Progenitor cell of endocrine pancreas (in vitro differentiated cells): ENCODE results near the gene FANCE. TPM values are rescaled to one million over a fixed set of nuclear protein-coding genes. Genes with fewer than 3 reads are reported as not detected.

Experiments
- DNase-seq: peaks from one replicate; pipeline ENCODE4 v3.0.0; 2021; ENCODE audit warnings: low spot score; ENCODE audit not compliant: unreplicated experiment
- H3K27ac Mint-ChIP-seq: 2 replicates; pipeline ENCODE4 v1.8.0; 2021; ENCODE audit warnings: mild to moderate bottlenecking, moderate library complexity, mixed read lengths
- H3K27me3 Mint-ChIP-seq: 2 replicates; pipeline ENCODE4 v1.8.0; 2021; ENCODE audit warnings: mixed read lengths
- H3K36me3 Mint-ChIP-seq: 2 replicates; pipeline ENCODE4 v1.8.0; 2022; ENCODE audit warnings: mixed read lengths; ENCODE audit not compliant: insufficient read depth
- H3K4me1 Mint-ChIP-seq: 2 replicates; pipeline ENCODE4 v1.8.0; 2021; ENCODE audit warnings: low read depth, mixed read lengths
- H3K4me3 Mint-ChIP-seq: 2 replicates; pipeline ENCODE4 v1.8.0; 2021; ENCODE audit warnings: low read depth, mild to moderate bottlenecking, moderate library complexity, mixed read lengths
- H3K9me3 Mint-ChIP-seq: 2 replicates; pipeline ENCODE4 v1.8.0; 2021; ENCODE audit warnings: low read depth, mixed read lengths
- total RNA-seq: library from RNA; stranded (reverse); gene quantifications from 2 replicates; pipeline ENCODE4 v1.2.1, GENCODE V29; 2021
- TF ChIP-seq, protein P1 (sequence below): fragments of 200-600 bp; sonication (generic); IDR thresholded peaks from one replicate; pipeline ENCODE4 v1.5.0; 2021; ENCODE audit warnings: antibody characterized with exemption, mild to moderate bottlenecking; ENCODE audit not compliant: unreplicated experiment

Gene FANCE
- total RNA-seq, 1 donor from 2014 or later = 10.6 TPM

DNA sequence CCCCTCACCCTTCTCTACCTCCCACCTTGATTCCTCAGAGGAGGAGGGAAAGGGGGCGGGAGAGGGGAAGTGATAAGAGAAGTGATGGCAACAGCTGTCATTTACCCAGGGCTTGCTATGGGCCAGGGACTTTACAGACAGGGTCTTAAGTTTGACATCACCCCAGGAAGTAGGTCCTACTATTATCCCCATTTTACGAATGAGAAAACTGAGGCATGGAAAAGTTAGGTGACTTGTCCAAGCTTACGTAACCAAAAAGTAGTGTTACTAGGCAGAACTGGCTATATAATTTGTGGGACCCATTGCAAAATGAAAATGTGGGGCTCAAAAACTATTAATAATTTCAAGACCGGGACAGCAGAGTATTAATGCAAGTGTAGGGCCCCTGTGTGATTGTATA, 10.5 kb upstream of the FANCE start:
- Mint-ChIP-seq H3K36me3 (no peaks in the 10 kb centered on the region), H3K9me3 (no peaks in the 10 kb centered on the region), H3K4me1 (no peaks in the 10 kb centered on the region), H3K27me3 (no peaks in the 10 kb centered on the region), H3K4me3 (no peak overlapping the region), H3K27ac (no peak overlapping the region)
- TF ChIP-seq, protein P1, sequence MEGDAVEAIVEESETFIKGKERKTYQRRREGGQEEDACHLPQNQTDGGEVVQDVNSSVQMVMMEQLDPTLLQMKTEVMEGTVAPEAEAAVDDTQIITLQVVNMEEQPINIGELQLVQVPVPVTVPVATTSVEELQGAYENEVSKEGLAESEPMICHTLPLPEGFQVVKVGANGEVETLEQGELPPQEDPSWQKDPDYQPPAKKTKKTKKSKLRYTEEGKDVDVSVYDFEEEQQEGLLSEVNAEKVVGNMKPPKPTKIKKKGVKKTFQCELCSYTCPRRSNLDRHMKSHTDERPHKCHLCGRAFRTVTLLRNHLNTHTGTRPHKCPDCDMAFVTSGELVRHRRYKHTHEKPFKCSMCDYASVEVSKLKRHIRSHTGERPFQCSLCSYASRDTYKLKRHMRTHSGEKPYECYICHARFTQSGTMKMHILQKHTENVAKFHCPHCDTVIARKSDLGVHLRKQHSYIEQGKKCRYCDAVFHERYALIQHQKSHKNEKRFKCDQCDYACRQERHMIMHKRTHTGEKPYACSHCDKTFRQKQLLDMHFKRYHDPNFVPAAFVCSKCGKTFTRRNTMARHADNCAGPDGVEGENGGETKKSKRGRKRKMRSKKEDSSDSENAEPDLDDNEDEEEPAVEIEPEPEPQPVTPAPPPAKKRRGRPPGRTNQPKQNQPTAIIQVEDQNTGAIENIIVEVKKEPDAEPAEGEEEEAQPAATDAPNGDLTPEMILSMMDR = no peak
- no peak for DNase-seq

DNA sequence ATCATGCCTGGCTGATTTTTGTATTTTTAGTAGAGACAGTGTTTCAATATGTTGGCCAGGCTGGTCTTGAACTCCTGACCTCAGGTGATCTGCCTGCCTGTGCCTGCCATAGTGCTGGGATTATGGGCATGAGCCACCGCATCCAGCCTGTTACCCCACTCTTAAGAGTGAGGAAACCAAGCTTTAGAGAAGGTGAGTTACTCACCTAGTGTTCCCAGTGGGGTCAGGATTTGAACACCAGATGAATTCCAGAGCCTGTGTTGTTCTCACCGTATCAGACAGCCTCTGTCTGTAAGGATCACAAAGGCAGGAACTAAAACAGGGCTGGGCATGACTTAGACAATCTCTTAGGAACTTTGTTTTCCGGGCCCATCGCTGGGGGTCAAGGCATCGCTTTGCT, 9.4 kb upstream of the FANCE start:
- no peaks in the 10 kb centered on the region for H3K36me3 Mint-ChIP-seq
- H3K27ac Mint-ChIP-seq = no peak overlapping the region
- DNase-seq = no peak
- TF ChIP-seq, protein P1 = no peak
- H3K27me3 Mint-ChIP-seq = no peaks in the 10 kb centered on the region
- H3K4me3 Mint-ChIP-seq = no peak overlapping the region
- H3K4me1 Mint-ChIP-seq = no peaks in the 10 kb centered on the region
- no peaks in the 10 kb centered on the region for H3K9me3 Mint-ChIP-seq

DNA sequence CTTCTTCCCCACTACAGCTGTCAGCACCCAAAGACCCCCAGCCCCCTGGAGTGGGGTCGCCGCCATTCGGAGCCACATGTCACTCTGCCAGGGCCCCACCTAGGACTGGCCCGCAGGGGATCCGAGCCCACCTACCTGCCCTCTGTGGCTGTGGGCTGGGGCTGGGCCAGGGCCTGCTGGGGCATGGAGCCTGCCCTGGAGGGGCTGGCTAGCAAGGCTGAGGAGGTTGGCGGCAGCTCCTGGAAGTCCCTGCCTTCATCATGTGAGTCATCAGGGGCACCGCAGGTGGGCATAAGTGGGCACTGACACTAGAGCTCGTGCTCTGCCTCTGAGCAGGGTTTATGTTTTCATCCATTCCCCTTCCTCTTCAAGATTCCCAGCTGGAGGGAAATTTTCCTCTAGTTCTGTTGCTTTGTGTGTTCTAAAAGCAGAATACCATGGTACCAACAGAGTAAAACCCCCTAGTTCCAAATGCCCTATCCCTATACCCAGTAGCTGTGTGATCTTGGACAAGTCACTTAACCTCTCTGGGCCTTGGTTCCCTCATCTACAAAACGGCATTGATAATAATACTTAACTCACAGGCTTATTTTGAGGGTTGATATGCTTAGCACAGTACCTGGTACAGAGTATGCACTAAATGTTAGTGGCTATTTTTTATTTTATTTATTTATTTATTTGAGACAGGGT, 8.7 kb upstream of the FANCE start:
- no peaks in the 10 kb centered on the region for H3K4me1 Mint-ChIP-seq
- no peaks in the 10 kb centered on the region for H3K36me3 Mint-ChIP-seq

DNA sequence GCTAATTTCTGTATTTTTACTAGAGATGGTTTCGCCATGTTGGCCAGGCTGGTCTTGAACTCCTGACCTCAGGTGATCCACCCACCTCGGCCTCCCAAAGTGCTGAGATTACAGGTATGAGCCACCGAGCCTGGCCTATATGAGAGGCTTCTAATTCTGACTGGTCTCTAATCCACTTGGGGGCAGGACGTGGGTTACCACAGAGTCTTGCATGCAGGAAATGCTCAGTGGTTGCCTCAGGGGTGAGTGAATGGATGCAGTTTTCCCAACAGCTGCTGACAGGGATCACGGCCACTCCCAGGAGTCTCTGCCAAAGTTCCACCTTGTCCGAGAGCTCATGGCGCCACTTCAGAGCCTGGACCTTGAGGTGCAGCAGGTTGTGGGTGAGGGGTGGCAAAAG, 6.4 kb upstream of the FANCE start:
- H3K27me3 Mint-ChIP-seq = peaks cover 7% of the 10 kb centered on the region
- no peaks in the 10 kb centered on the region for H3K4me1 Mint-ChIP-seq
- no peak for DNase-seq
- no peak overlapping the region for H3K4me3 Mint-ChIP-seq
- TF ChIP-seq, protein P1 = no peak
- H3K36me3 Mint-ChIP-seq = no peaks in the 10 kb centered on the region
- H3K27ac Mint-ChIP-seq = no peak overlapping the region
- no peaks in the 10 kb centered on the region for H3K9me3 Mint-ChIP-seq

More for the DNA sequence above, 8.7 kb upstream of the FANCE start:
- no peak for DNase-seq
- Mint-ChIP-seq H3K27me3 (no peaks in the 10 kb centered on the region), H3K27ac (no peak overlapping the region), H3K4me3 (no peak overlapping the region), H3K9me3 (no peaks in the 10 kb centered on the region)
- TF ChIP-seq, protein P1 = no peak

DNA sequence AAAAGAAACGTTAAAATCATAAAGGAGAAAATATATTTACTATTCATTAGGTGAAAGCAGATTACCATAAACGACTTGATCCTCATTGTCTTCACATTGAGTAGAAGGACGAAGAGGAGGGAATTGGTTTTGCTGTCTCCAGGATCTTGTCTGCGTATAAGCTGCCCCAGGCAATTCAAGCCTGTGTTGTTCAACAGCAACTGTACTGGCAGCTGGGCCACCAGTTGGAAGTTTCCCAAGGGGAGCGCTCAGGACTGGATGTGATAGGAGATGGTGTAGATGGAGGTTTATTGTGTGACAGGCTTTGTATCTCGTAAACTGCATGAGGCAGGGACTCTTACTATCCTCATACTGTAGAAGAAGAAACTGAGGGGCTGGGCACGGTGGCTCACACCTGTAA, 3.9 kb upstream of the FANCE start:
- no peaks in the 10 kb centered on the region for H3K36me3 Mint-ChIP-seq

More for the DNA sequence above, 3.9 kb upstream of the FANCE start:
- Mint-ChIP-seq H3K9me3 (no peaks in the 10 kb centered on the region), H3K27ac (no peak overlapping the region), H3K27me3 (peaks cover 18% of the 10 kb centered on the region), H3K4me3 (no peak overlapping the region), H3K4me1 (peaks cover 4% of the 10 kb centered on the region)
- TF ChIP-seq, protein P1 = no peak
- no peak for DNase-seq
